ENCODE measurements around the gene CLIC4. TPM values are rescaled to one million over a fixed set of nuclear protein-coding genes. Genes with fewer than 3 reads are reported as not detected.

Gene CLIC4
- total RNA-seq, 1 experiment from 2014 or later: 242 TPM

- Mint-ChIP-seq H3K27ac (ENCODE audit: low read depth, unreplicated experiment) (no peak overlapping the region), H3K36me3 (ENCODE audit: insufficient read depth, unreplicated experiment) (no peaks in the 10 kb centered on the region), H3K27me3 (ENCODE audit: insufficient read depth, unreplicated experiment) (no peaks in the 10 kb centered on the region), H3K9me3 (ENCODE audit: unreplicated experiment) (no peaks in the 10 kb centered on the region), H3K4me3 (ENCODE audit: unreplicated experiment) (no peak overlapping the region), H3K4me1 (ENCODE audit: insufficient read depth, unreplicated experiment) (no peaks in the 10 kb centered on the region)
- TF ChIP-seq CTCF (IDR thresholded peaks at IDR 0.05; ENCODE audit: unreplicated experiment): no peak
- ChIA-PET CTCF (interaction anchor here (0.6 kb wide), 1 partner anchor 139 kb away, joined by 5 read pairs; no protein-coding TSS in a partner anchor), POLR2A (no interaction called here)
- DNase-seq (ENCODE audit: unreplicated experiment): no peak
- intact Hi-C loops (cut with micrococcal nuclease): no loop called here
- no TSS peak for BruUV-seq (replicated peaks)
These were observed 127.0 kb downstream of the CLIC4 start for GRCh38 chr1:24872061-24872850.

GRCh38 chr1:24873148-24873547, 127.9 kb downstream of the CLIC4 start:
- intact Hi-C loops (cut with micrococcal nuclease): no loop called here
- CTCF ChIA-PET: interaction anchor here (0.7 kb wide), 1 partner anchor 277 kb away, joined by 3 read pairs; no protein-coding TSS in a partner anchor
- H3K36me3 Mint-ChIP-seq (ENCODE audit: insufficient read depth, unreplicated experiment): no peaks in the 10 kb centered on the region
- no peak overlapping the region for H3K4me3 Mint-ChIP-seq (ENCODE audit: unreplicated experiment)
- no peaks in the 10 kb centered on the region for H3K27me3 Mint-ChIP-seq (ENCODE audit: insufficient read depth, unreplicated experiment)
- no TSS peak for BruUV-seq (replicated peaks)
- no peaks in the 10 kb centered on the region for H3K4me1 Mint-ChIP-seq (ENCODE audit: insufficient read depth, unreplicated experiment)
- no peaks in the 10 kb centered on the region for H3K9me3 Mint-ChIP-seq (ENCODE audit: unreplicated experiment)
- POLR2A ChIA-PET: no interaction called here
- DNase-seq (ENCODE audit: unreplicated experiment): no peak
- no peak for TF ChIP-seq CTCF (IDR thresholded peaks at IDR 0.05; ENCODE audit: unreplicated experiment)
- no peak overlapping the region for H3K27ac Mint-ChIP-seq (ENCODE audit: low read depth, unreplicated experiment)

DNA sequence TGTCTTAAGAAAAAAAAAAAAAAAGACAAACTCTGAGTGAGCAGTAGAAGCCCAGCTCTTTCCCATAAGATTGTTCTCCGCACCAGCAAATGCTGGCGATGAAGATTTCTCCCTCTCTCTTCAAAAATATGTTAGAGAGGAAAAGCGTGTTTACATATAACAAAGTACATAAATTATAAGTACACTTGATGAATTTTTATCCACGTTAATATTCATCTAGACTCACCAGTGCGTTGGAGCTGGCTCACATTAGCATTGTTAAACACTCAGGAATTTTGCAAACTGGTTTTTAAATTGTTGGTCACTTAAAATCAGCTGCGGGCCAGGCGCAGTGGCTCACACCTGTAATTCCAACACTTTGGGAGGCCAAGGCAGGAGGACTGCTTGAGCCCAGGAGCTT, 128.8 kb downstream of the CLIC4 start:
- Mint-ChIP-seq H3K27ac (ENCODE audit: low read depth, unreplicated experiment) (no peak overlapping the region), H3K27me3 (ENCODE audit: insufficient read depth, unreplicated experiment) (peaks cover under 1% of the 10 kb centered on the region), H3K9me3 (ENCODE audit: unreplicated experiment) (no peaks in the 10 kb centered on the region), H3K36me3 (ENCODE audit: insufficient read depth, unreplicated experiment) (no peaks in the 10 kb centered on the region), H3K4me1 (ENCODE audit: insufficient read depth, unreplicated experiment) (peaks cover 6% of the 10 kb centered on the region), H3K4me3 (ENCODE audit: unreplicated experiment) (no peak overlapping the region)
- no peak for DNase-seq (ENCODE audit: unreplicated experiment)
- POLR2A ChIA-PET: interaction anchor here (1.1 kb wide), 1 partner anchor 287 kb away, joined by 4 read pairs; no protein-coding TSS in a partner anchor
- intact Hi-C loops (cut with micrococcal nuclease): no loop called here
- no peak for TF ChIP-seq CTCF (IDR thresholded peaks at IDR 0.05; ENCODE audit: unreplicated experiment)
- BruUV-seq (replicated peaks): no TSS peak
- CTCF ChIA-PET: interaction anchor here (0.6 to 0.8 kb wide), 4 partner anchors 11 to 787 kb away, joined by 3 to 4 read pairs (median 3); no protein-coding TSS in a partner anchor

- H3K4me1 Mint-ChIP-seq (ENCODE audit: insufficient read depth, unreplicated experiment): peaks cover 6% of the 10 kb centered on the region
- no peak overlapping the region for H3K4me3 Mint-ChIP-seq (ENCODE audit: unreplicated experiment)
- no peak for TF ChIP-seq CTCF (IDR thresholded peaks at IDR 0.05; ENCODE audit: unreplicated experiment)
- no peaks in the 10 kb centered on the region for H3K36me3 Mint-ChIP-seq (ENCODE audit: insufficient read depth, unreplicated experiment)
- no peak overlapping the region for H3K27ac Mint-ChIP-seq (ENCODE audit: low read depth, unreplicated experiment)
- BruUV-seq (replicated peaks): no TSS peak
- peak; percentile 29 for DNase-seq (ENCODE audit: unreplicated experiment)
- no peaks in the 10 kb centered on the region for H3K9me3 Mint-ChIP-seq (ENCODE audit: unreplicated experiment)
- intact Hi-C loops (cut with micrococcal nuclease): no loop called here
- H3K27me3 Mint-ChIP-seq (ENCODE audit: insufficient read depth, unreplicated experiment): peaks cover 7% of the 10 kb centered on the region
- ChIA-PET POLR2A (interaction anchor here (1.1 kb wide), 1 partner anchor 287 kb away, joined by 4 read pairs; no protein-coding TSS in a partner anchor), CTCF (interaction anchor here (0.6 kb wide), 1 partner anchor 786 kb away, joined by 4 read pairs; no protein-coding TSS in a partner anchor)
These were observed 129.5 kb downstream of the CLIC4 start for GRCh38 chr1:24874611-24875234.

Measured in MCF 10A (cell line).